GM12875 (cell line): ENCODE results near the gene AK8.

ENCODE experiments used
- H3K4me3 ChIP-seq: one replicate; pipeline ENCODE4 v1.5.1; 2011; ENCODE audit warnings: low read depth, low read length, control low read depth
- TF ChIP-seq, protein P1 (sequence below): IDR thresholded peaks from 2 replicates; pipeline ENCODE4 v1.5.1; 2011; ENCODE audit warnings: low read depth, mild to moderate bottlenecking, control low read depth, inconsistent platforms, low read length, moderate library complexity, borderline replicate concordance; ENCODE audit not compliant: insufficient read depth

Gene AK8

DNA sequence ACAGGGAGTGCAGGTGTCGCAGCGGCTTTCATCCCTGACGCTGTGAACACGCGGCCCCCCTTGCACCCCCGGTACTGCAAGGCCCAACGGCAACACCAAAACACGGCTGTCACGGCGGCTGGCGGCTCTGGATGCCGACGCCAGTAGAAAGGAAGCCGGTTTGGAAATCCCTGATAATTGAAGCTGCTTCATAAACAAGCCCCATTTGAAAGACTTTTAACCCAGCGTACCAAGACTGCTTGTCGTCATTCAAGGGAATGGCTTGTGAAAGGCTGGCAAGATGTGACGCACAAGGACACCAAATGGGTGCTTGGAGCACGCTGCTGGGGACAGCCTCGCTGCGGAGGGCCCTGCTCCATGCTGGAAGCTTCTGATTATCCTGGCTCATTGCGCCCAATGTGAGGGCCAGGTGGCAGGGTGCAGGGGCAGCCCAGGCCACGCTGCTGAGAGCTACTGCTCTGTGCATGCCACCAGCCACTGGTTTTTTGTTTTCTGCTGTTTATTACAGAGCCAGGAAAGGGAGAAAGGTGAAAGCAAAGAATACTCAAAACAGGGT, 144.7 kb downstream of the AK8 start:
- TF ChIP-seq, protein P1, sequence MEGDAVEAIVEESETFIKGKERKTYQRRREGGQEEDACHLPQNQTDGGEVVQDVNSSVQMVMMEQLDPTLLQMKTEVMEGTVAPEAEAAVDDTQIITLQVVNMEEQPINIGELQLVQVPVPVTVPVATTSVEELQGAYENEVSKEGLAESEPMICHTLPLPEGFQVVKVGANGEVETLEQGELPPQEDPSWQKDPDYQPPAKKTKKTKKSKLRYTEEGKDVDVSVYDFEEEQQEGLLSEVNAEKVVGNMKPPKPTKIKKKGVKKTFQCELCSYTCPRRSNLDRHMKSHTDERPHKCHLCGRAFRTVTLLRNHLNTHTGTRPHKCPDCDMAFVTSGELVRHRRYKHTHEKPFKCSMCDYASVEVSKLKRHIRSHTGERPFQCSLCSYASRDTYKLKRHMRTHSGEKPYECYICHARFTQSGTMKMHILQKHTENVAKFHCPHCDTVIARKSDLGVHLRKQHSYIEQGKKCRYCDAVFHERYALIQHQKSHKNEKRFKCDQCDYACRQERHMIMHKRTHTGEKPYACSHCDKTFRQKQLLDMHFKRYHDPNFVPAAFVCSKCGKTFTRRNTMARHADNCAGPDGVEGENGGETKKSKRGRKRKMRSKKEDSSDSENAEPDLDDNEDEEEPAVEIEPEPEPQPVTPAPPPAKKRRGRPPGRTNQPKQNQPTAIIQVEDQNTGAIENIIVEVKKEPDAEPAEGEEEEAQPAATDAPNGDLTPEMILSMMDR: no peak
- no peak overlapping the region for H3K4me3 ChIP-seq

DNA sequence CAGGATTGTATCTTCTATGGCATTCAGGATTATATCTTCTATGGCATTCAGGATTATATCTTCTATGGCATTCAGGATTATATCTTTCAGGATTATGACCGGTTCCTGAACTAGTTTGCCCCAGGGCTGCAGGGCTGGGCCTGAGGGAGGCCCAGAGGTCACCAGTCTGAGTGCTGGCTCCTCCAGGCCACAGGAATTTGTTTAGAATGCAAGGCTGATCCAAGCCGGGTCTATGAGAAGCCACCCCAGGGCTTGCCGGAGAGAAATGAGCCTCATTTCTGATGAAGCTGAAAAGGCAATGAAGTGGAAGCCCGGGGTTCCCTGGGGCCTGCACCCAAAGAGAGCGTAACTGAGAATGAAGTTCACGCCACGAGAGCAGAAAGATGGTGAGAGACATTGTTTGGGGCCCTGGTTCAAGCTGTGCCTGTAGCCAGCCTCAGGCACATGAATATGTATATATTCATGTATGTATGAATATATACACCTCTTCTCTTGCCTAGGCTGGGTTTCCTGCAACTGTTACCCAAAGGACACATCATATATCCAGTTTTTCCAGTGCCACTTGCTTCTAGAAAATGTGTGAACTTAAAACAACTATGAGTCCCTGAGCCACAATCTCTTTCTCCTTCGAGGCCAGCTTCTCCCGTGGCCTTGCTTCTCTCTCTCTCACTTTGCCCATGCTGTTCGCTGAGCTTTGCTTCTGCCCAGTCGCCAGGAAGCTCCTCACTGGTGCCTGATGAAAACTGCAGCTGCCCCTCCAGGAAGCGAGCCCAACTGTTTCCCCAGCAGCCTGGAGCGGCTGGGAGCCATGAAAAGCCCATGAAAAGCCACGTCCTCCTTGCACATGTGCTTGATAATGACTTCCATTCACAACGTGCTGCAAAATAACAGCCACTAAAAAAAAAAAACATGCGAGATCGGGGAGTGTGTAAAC, 145.5 kb downstream of the AK8 start:
- TF ChIP-seq, protein P1: no peak
- H3K4me3 ChIP-seq: no peak overlapping the region

DNA sequence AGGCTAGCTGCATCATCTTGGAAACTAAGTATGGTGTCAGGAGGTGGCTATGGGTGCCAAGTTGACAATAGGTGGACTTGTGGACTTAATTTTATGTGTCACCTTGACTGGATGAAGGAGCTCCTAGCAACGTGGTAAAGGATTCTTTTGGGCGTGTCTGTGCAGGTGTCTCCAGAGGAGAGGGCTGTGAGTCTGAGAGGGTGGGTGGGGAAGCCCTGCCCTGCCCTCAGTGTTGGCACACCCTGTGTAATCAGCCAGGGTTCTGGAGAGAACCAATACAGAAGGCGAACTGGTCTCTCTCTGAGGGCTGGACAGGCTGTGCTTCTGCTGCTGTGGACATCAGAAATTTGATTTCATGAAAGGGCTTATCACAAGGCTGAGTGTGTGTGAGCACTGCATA, 146.9 kb downstream of the AK8 start:
- H3K4me3 ChIP-seq: no peak overlapping the region
- TF ChIP-seq, protein P1: no peak

DNA sequence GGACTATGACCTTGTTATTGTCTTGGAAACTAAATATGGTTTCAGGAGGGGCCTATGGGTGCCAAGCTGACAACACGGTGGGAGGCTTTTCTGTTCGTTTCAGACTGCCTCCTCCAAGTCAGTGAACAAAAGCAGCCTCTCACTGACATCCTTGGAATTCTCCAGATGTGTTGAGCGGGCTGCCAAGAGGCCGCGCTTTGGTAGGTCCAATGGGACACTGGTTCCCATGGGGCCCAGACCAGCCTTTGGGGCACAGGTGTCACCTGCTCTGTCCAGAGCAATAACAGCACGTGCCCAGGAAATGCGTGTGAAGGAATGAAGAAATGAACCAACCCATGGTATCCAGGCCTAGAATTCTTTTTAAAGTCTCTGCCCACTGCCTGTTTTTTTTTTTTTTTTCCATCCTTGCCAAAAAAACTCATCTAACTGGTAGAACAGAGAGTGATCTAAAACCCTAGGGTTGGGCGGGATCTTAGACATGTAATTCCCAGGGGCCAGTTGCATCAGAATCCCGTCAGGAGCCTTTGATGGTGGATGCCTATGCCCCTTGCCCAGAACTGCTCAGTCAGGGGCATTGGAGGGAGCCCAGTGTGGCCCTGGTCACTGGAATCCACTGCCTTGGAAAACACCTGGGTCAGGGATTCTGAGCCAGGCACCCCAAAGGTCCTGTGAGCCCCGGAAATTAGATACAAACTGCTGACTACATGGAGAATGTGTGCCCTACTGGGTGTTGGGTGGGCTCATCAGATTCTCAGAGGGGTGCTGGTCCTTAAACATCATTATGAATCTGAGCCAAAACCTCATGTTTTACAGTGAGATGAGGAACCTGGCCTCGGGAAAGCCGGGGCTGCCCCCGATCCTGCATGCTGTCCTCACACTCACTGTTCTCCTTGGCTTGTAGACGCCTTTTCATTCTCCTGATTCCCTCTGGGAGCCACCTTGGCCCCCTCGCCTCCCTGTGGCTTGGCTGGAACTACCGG, 147.7 kb downstream of the AK8 start:
- TF ChIP-seq, protein P1: no peak
- H3K4me3 ChIP-seq: no peak overlapping the region

DNA sequence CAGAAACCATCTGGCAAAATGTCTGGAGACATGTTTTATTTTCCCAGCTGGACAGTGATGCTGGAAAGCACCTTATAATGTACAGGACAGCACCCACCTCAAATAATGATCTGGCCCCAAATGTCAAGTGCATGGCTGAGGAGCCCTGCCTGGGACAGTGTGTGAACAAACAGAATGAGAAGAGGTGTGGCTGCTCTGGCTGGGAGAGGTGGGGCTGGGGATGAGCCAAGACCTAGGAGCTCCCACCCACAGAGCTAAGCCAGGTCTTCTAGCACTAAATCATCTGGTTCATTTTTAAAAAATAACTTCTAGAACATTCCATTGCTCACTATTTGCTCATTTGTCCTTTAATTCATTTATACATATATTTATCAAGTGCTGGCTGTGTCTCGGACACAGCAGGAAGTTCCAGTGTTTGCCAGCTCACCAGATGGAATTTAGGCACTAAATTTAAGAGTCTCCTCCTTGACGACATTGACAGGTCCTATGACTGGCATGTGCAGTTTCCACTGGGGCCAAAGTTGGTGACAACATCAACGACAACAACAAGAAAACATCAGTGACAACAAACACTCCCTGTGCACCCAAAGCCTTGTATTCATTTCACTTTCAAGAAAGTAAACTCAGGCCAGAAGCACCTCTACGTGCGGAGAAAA, 148.7 kb downstream of the AK8 start:
- H3K4me3 ChIP-seq: no peak overlapping the region
- TF ChIP-seq, protein P1: no peak

DNA sequence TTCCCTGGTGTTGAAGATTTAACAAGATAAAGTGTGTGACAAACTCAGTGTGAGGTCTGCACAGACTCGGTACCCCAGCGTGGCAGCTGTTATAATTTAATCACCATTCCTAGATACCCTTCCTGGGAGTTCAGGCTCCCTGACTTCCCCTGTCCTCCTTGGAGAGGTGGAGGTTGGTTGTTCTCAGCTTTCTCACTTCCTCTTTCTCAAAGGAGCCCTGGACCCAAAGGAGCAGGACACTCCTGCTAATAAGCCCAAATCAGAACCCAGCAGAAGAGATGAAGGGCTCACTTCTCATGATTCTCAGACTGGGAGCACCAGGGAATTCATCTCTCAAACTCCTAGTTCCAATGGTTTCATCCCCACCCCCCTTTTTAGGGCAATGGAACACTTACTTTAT, 149.6 kb downstream of the AK8 start:
- TF ChIP-seq, protein P1: no peak
- no peak overlapping the region for H3K4me3 ChIP-seq
